Measurements from ENCODE around the gene TINAG. TPM values are rescaled to one million over a fixed set of nuclear protein-coding genes. Genes with fewer than 3 reads are reported as not detected.

Gene TINAG
- total RNA-seq (2021; fragmentation: NEBNext Ultra II Directional; extraction: Animal tissue kit (Norgen Biotek cat#: 25700)), result not detected
- long read RNA-seq, result 0 reads

DNA sequence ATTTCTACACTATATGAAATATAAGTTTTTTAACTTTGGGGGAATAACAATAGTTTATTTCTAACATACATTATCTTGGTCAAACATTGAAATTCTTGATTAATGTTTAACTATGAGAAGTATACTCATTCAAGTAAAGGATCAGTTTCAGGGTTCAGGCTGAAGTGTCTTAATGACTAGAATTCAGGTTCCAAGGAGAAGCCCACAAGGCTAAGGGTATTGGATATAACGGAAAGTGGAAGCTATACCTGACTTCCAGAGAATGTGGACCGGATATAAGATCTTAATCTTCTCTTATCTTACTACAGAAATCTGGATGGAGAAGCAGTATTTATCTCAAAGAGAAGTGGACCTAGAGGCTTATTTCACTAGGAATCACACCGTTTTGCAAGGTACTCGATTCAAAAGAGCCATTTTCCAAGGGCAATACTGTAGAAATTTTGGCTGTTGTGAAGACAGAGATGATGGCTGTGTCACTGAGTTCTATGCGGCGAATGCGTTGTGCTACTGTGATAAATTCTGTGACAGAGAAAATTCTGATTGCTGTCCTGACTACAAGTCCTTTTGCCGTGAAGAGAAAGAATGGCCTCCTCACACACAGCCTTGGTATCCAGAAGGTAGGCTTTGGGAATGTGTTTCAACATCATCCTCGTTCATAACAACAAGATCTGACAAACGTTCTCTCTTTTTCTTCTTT lies at the start of gene TINAG:
TINAG (plus strand) TSS at position 153 of the 697 bp plus-strand sequence; CDS start at position 263, 110 bp downstream.
- H3K27me3 Mint-ChIP-seq (ENCODE audit: insufficient read depth), result no peaks in the 10 kb centered on the region; the same call in 1 of the 2 replicates
- H3K36me3 Mint-ChIP-seq (ENCODE audit: low read depth), result no peaks in the 10 kb centered on the region
- H3K4me1 Mint-ChIP-seq (ENCODE audit: low read depth), result peaks cover 10% of the 10 kb centered on the region; the same call in 1 of the 2 replicates
- no peak within 1 kb of the TSS for H3K27ac Mint-ChIP-seq
- no peak for DNase-seq
- H3K4me3 Mint-ChIP-seq, result no peak within 1 kb of the TSS
- H3K9me3 Mint-ChIP-seq, result no peaks in the 10 kb centered on the region
- TF ChIP-seq, protein P1, sequence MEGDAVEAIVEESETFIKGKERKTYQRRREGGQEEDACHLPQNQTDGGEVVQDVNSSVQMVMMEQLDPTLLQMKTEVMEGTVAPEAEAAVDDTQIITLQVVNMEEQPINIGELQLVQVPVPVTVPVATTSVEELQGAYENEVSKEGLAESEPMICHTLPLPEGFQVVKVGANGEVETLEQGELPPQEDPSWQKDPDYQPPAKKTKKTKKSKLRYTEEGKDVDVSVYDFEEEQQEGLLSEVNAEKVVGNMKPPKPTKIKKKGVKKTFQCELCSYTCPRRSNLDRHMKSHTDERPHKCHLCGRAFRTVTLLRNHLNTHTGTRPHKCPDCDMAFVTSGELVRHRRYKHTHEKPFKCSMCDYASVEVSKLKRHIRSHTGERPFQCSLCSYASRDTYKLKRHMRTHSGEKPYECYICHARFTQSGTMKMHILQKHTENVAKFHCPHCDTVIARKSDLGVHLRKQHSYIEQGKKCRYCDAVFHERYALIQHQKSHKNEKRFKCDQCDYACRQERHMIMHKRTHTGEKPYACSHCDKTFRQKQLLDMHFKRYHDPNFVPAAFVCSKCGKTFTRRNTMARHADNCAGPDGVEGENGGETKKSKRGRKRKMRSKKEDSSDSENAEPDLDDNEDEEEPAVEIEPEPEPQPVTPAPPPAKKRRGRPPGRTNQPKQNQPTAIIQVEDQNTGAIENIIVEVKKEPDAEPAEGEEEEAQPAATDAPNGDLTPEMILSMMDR (IDR thresholded peaks at IDR 0.05), result no peak

DNA sequence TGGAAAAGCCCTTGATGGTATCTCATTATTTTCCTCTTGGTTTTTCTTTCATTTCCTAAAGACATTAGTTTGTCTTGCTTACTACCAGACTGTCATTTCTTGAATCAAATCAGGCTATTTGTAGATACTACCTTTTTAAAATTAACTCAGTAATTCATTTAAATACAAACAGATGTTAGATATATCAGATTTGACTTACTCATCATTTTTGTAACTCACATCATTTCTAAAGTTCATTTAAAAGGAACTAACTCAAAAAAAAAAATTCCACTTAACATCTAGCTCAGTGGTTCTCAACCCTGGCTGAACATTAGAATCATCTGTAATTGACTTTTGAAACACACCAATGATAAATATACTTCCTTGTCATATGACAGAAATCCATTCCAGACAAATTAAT lies 48.2 kb upstream of the TINAG start:
- Mint-ChIP-seq H3K27ac (no peak overlapping the region), H3K4me1 (ENCODE audit: low read depth) (peaks cover 31% of the 10 kb centered on the region), H3K36me3 (ENCODE audit: low read depth) (no peaks in the 10 kb centered on the region), H3K27me3 (ENCODE audit: insufficient read depth) (no peaks in the 10 kb centered on the region), H3K9me3 (no peaks in the 10 kb centered on the region), H3K4me3 (no peak overlapping the region)
- no peak for DNase-seq
- TF ChIP-seq, protein P1 (IDR thresholded peaks at IDR 0.05), result no peak

DNA sequence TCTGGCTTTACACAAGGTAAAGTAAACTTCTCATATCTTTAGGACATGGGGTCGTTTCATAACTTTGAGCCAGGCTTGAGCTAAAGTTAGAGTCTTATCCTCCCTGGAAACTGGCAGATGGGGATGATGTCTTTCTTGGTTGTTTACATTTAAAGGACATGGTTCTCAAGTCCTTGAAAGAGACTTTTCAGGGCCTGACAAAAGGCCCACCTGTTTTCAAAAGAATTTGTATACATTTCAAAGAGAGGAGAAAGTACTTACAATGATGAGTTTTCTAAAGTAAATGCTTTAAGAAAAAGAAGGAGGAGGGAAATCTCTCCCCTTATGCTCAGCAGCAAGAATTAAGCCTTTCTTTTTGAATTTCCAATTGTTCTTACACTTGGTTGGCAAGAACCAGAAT lies 45.7 kb upstream of the TINAG start:
- Mint-ChIP-seq H3K4me1 (ENCODE audit: low read depth) (peaks cover 21% of the 10 kb centered on the region), H3K36me3 (ENCODE audit: low read depth) (no peaks in the 10 kb centered on the region), H3K4me3 (no peak overlapping the region), H3K27me3 (ENCODE audit: insufficient read depth) (no peaks in the 10 kb centered on the region), H3K9me3 (no peaks in the 10 kb centered on the region), H3K27ac (no peak overlapping the region)
- DNase-seq, result no peak
- TF ChIP-seq, protein P1 (IDR thresholded peaks at IDR 0.05), result no peak

GRCh38 chr6:54262971-54263370 lies 45.3 kb upstream of the TINAG start:
- TF ChIP-seq, protein P1 (IDR thresholded peaks at IDR 0.05), result no peak
- H3K4me1 Mint-ChIP-seq (ENCODE audit: low read depth), result peaks cover 21% of the 10 kb centered on the region
- H3K4me3 Mint-ChIP-seq, result no peak overlapping the region
- H3K27ac Mint-ChIP-seq, result no peak overlapping the region
- H3K9me3 Mint-ChIP-seq, result no peaks in the 10 kb centered on the region
- DNase-seq, result no peak
- H3K27me3 Mint-ChIP-seq (ENCODE audit: insufficient read depth), result no peaks in the 10 kb centered on the region
- H3K36me3 Mint-ChIP-seq (ENCODE audit: low read depth), result no peaks in the 10 kb centered on the region

GRCh38 chr6:54264581-54265272 lies 43.5 kb upstream of the TINAG start:
- H3K4me3 Mint-ChIP-seq, result no peak overlapping the region
- DNase-seq, result no peak
- H3K27ac Mint-ChIP-seq, result no peak overlapping the region
- TF ChIP-seq, protein P1 (IDR thresholded peaks at IDR 0.05), result no peak
- no peaks in the 10 kb centered on the region for H3K27me3 Mint-ChIP-seq (ENCODE audit: insufficient read depth)
- no peaks in the 10 kb centered on the region for H3K9me3 Mint-ChIP-seq
- H3K36me3 Mint-ChIP-seq (ENCODE audit: low read depth), result no peaks in the 10 kb centered on the region
- peaks cover 19% of the 10 kb centered on the region for H3K4me1 Mint-ChIP-seq (ENCODE audit: low read depth)
